Measurements from ENCODE around the gene FRMD4B.

- TF ChIP-seq JUN (IDR thresholded peaks at IDR 0.05; ENCODE audit: borderline replicate concordance, insufficient read depth, insufficient read length, low read depth) (no peak), EZH2 (IDR thresholded peaks at IDR 0.05; ENCODE audit: borderline replicate concordance, low read depth, low read length, severe bottlenecking) (no peak), CTCF (IDR thresholded peaks at IDR 0.05; ENCODE audit: extremely low read depth in 1 of 2, insufficient read depth in 1 of 2, low read depth in 1 of 2, low read length in 2 of 2) (no peak), POLR2A (IDR thresholded peaks at IDR 0.05; ENCODE audit: low read depth, low read length) (no peak), GATA2 (IDR thresholded peaks at IDR 0.05; ENCODE audit: insufficient read depth, insufficient read length, low read depth, low read length) (no peak), POLR2AphosphoS5 (IDR thresholded peaks at IDR 0.05; ENCODE audit: insufficient read depth, low read depth, low read length) (no peak)
Measured at GRCh38 chr3:69428657-69429255, 42.9 kb upstream of the FRMD4B start.

Measured in endothelial cell of umbilical vein (primary cell).